Activated CD4-positive, alpha-beta memory T cell treated with anti-CD3 and anti-CD28 coated beads for 36 hours (primary cell): ENCODE data around the gene EYA3. TPM values are rescaled to one million over a fixed set of nuclear protein-coding genes. Genes with fewer than 3 reads are reported as not detected.

Experiments used
- CTCF ChIA-PET: fragments of 350-600 bp; sonication (Branson Sonifier 250); formaldehyde crosslinking; loops from one replicate; lab custom pipeline; 2021; ENCODE audit warnings: antibody characterized with exemption, inconsistent platforms; lab: Charles Lee
- POLR2A ChIA-PET: fragments of 350-600 bp; sonication (Branson Sonifier 250); formaldehyde crosslinking; loops from one replicate; lab custom pipeline; 2021; ENCODE audit warnings: antibody characterized with exemption; lab: Charles Lee
- DNase-seq: peaks from one replicate; pipeline ENCODE4 v3.0.0-alpha.2; 2020
- H3K27ac Mint-ChIP-seq: one replicate; pipeline ENCODE4 v1.8.0; 2021; ENCODE audit warnings: mixed read lengths
- H3K27me3 Mint-ChIP-seq: one replicate; pipeline ENCODE4 v1.8.0; 2021; ENCODE audit warnings: mixed read lengths
- H3K36me3 Mint-ChIP-seq: one replicate; pipeline ENCODE4 v1.8.0; 2021; ENCODE audit warnings: mixed read lengths
- H3K4me1 Mint-ChIP-seq: one replicate; pipeline ENCODE4 v1.8.0; 2021; ENCODE audit warnings: low read depth, mixed read lengths
- H3K4me3 Mint-ChIP-seq: one replicate; pipeline ENCODE4 v1.8.0; 2021; ENCODE audit warnings: mild to moderate bottlenecking, mixed read lengths
- H3K9me3 Mint-ChIP-seq: one replicate; pipeline ENCODE4 v1.8.0; 2021; ENCODE audit warnings: mixed read lengths
- intact Hi-C: fragments of 100-400 bp; cut with micrococcal nuclease; formaldehyde crosslinking; loops from one replicate; pipeline ENCODE4 v1.15.1; 2023
- total RNA-seq, 2 experiments: library from RNA; stranded (reverse); gene quantifications; one replicate each; pipeline ENCODE4 v1.2.3, GENCODE V29; 2021

The EYA3 gene
- total RNA-seq, 2 experiments from 2014 or later = 26.4 to 27.4 TPM

DNA sequence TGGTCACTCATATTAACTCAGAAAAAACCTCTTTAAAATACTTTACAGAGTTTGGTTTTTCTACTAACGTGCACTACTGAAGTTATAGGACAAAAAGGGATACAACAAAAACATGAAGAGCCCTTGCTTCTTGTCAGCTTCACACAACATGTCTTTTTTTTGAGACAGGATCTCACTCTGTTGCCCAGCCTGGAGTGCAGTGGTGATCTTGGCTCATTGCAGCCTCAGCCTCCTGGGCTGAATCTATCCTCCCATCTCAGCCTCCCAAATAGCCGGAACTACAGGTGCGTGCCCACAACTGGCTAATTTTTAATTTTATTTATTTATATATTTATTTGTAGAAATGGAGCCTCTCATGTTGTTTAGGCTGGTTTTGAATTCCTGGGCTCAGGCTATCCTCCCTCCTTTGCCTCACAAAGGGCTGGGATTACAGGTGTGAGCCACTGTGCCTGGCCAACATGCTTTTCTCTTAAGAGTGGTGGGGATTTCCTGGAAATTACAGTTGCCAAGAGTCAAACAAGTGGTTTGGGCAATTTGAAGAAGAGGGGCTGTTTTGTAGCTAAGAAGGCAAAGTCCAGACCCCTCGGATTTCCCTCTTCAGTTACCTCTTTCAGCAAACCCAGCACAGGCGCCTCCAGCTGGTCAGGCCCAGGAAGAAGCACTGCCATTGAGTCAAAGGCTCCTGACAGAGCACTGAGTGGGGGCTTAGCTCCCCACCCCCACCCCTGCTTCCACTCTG is 160.0 kb downstream of the EYA3 start:
- H3K36me3 Mint-ChIP-seq = no peaks in the 10 kb centered on the region
- H3K27ac Mint-ChIP-seq = no peak overlapping the region
- no peak overlapping the region for H3K4me3 Mint-ChIP-seq
- ChIA-PET POLR2A (no interaction called here), CTCF (interaction anchor here (1.1 kb wide), 1 partner anchor 71 kb away, joined by 5 read pairs; no protein-coding TSS in a partner anchor)
- DNase-seq = no peak
- H3K27me3 Mint-ChIP-seq = peaks cover 3% of the 10 kb centered on the region
- intact Hi-C loops = no loop called here
- no peaks in the 10 kb centered on the region for H3K4me1 Mint-ChIP-seq
- no peaks in the 10 kb centered on the region for H3K9me3 Mint-ChIP-seq

DNA sequence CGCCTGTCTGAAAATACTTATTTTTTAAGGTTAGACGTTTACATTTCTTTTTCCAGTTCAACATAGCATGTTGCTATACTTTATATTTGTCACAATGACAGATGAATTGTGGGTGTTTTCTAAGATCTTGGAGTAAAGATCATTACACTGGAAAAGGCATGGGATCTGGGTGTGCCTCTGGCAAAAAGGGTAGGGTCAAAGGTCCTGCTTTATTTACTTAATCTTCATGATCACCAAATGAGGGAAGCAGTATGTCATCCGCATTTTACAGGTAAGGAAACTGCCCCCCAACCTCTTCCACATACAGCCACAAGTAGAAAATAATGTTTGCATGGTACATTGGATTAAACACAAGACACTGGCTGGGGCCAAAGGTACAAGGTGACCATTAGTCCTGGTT is 166.1 kb downstream of the EYA3 start:
- no peaks in the 10 kb centered on the region for H3K9me3 Mint-ChIP-seq
- intact Hi-C loops = no loop called here
- H3K27me3 Mint-ChIP-seq = no peaks in the 10 kb centered on the region
- H3K27ac Mint-ChIP-seq = no peak overlapping the region
- ChIA-PET CTCF (no interaction called here), POLR2A (no interaction called here)
- no peaks in the 10 kb centered on the region for H3K4me1 Mint-ChIP-seq
- H3K4me3 Mint-ChIP-seq = no peak overlapping the region
- DNase-seq = no peak
- H3K36me3 Mint-ChIP-seq = no peaks in the 10 kb centered on the region

Other genes starting within 250 kb of the EYA3 start
- gene THEMIS2, start 216.1 kb downstream of the EYA3 start, total RNA-seq = 10 to 100 TPM; 27.4 to 29.3 TPM
- gene RPA2, start 174.0 kb downstream of the EYA3 start, total RNA-seq = 10 to 100 TPM; 90.2 to 94.8 TPM
- under 1 TPM; 0.36 to 0.46 TPM for gene SMPDL3B, start 153.6 kb downstream of the EYA3 start, total RNA-seq
- 1 to 10 TPM; 7.1 to 8.9 TPM for gene XKR8, start 128.6 kb downstream of the EYA3 start, total RNA-seq
- gene PTAFR, start 88.1 kb upstream of the EYA3 start, total RNA-seq = under 1 TPM; 0.15 to 0.19 TPM
- 100 to 1,000 TPM in 1 of 2 experiments, 10 to 100 TPM in 1; 99.0 to 102 TPM for gene DNAJC8, start 144.4 kb upstream of the EYA3 start, total RNA-seq
- 100 to 1,000 TPM; 174 to 181 TPM for gene ATP5IF1, start 147.5 kb upstream of the EYA3 start, total RNA-seq
- gene SESN2, start 170.9 kb upstream of the EYA3 start, total RNA-seq = 10 to 100 TPM; 23.4 to 24.1 TPM
- gene MED18, start 240.4 kb upstream of the EYA3 start, total RNA-seq = 10 to 100 TPM; 19.8 to 20.0 TPM